ENCODE data around the gene TRPV4.

- TF ChIP-seq CTCF (IDR thresholded peaks at IDR 0.05; ENCODE audit: poor library complexity) (no peak), EZH2 (IDR thresholded peaks at IDR 0.05; ENCODE audit: borderline replicate concordance) (no peak), EZH2phosphoT487 (IDR thresholded peaks at IDR 0.05; ENCODE audit: low read depth, severe bottlenecking, unreplicated experiment) (no peak)
Observed at GRCh38 chr12:109871668-109872314, 38.6 kb upstream of the TRPV4 start.

Measured in hepatocyte (in vitro differentiated cells).